Suprapubic skin (tissue), 3 donors: ENCODE data around the gene PARD3B.

ENCODE experiments used
- CTCF ChIP-seq, 2 donors: fragments of 200-600 bp in 1 of 2; fragments of 450-650 bp in 1 of 2; sonication (generic) in 1 of 2; IDR thresholded peaks; one replicate each; pipeline ENCODE4 v1.5.1; 2016 to 2019; ENCODE audit warnings: antibody characterized with exemption in 2 of 2, mild to moderate bottlenecking in 1 of 2, moderate library complexity in 1 of 2
- POLR2AphosphoS5 ChIP-seq, 3 donors: sonication (generic); formaldehyde crosslinking; IDR thresholded peaks; one replicate each; pipeline ENCODE4 v1.6.1; 2017; ENCODE audit warnings: antibody characterized with exemption in 3 of 3

DNA sequence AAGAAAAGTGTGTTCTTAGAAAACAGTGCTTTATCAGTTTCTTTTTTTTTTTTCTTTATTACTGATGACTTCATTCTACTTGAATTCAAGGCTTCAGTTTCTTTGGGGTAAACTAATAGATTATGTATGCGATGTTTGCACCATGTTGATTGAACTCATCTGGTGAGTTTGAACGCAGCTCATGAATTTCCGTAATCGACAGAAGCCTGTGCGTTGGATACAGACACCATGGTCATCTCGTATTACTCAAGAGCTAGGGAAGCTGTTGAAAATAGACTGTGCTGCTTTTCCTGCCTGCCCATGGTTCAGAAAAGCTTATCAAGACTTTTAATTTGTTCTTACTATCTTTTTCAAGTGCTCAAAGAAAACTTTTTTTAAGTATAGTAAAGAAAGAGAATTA, 951.5 kb downstream of the PARD3B start:
- TF ChIP-seq CTCF (IDR thresholded peaks at IDR 0.05) (no peak), POLR2AphosphoS5 (IDR thresholded peaks at IDR 0.05) (no peak)
